PC-3 (cell line): ENCODE measurements around the gene BCL11B.

Source experiments
- CTCF ChIP-seq: fragments of 300-600 bp; sonication (generic); conservative IDR thresholded peaks from 2 replicates; pipeline ENCODE4 v1.5.1; 2017; ENCODE audit warnings: antibody characterized with exemption, low read depth, mild to moderate bottlenecking, low read length
- EZH2 ChIP-seq: fragments of 300-600 bp; sonication (generic); IDR thresholded peaks from one replicate; pipeline ENCODE4 v1.6.1; 2017; ENCODE audit warnings: antibody characterized with exemption, mild to moderate bottlenecking, low read length; ENCODE audit not compliant: unreplicated experiment

- no peak for TF ChIP-seq CTCF
- TF ChIP-seq EZH2 = no peak
Observed at GRCh38 chr14:99232714-99233214, 39.2 kb downstream of the BCL11B start.
